HG02885 (cell line): ENCODE data around the gene BNC2.
"Not testable (repeated sequence)": the region's sequence is repeated elsewhere in the genome, so short reads cannot be mapped to it uniquely, and the experiment has no call there.

Source experiments
- ATAC-seq: cut with Tn5 transposase; IDR thresholded peaks from one replicate; pipeline ENCODE4 v1.9.1; 2021; ENCODE audit warnings: mild to moderate bottlenecking; ENCODE audit not compliant: unreplicated experiment, poor library complexity

Gene BNC2

GRCh38 chr9:16485575-16486321 is 384.7 kb downstream of the BNC2 start:
- ATAC-seq: no peak

GRCh38 chr9:16485160-16485559 is 385.3 kb downstream of the BNC2 start:
- ATAC-seq: no peak

GRCh38 chr9:16484744-16485143 is 385.7 kb downstream of the BNC2 start:
- no peak for ATAC-seq

- ATAC-seq: no peak
These were observed 386.3 kb downstream of the BNC2 start for GRCh38 chr9:16484180-16484579.

GRCh38 chr9:16482764-16483163 is 387.7 kb downstream of the BNC2 start:
- no peak for ATAC-seq

GRCh38 chr9:16480584-16480983 is 389.9 kb downstream of the BNC2 start:
- not testable (repeated sequence) for ATAC-seq

- no peak for ATAC-seq
These were observed 394.5 kb downstream of the BNC2 start for GRCh38 chr9:16475996-16476395.

- ATAC-seq: no peak
These were observed 395.2 kb downstream of the BNC2 start for GRCh38 chr9:16475257-16475656.

GRCh38 chr9:16469184-16469583 is 401.3 kb downstream of the BNC2 start:
- no peak for ATAC-seq

GRCh38 chr9:16461851-16462250 is 408.6 kb downstream of the BNC2 start:
- no peak for ATAC-seq

- no peak for ATAC-seq
These were observed 409.2 kb downstream of the BNC2 start for GRCh38 chr9:16461137-16461840.

GRCh38 chr9:16460696-16461095 is 409.8 kb downstream of the BNC2 start:
- no peak for ATAC-seq

GRCh38 chr9:16459421-16460148 is 410.9 kb downstream of the BNC2 start:
- ATAC-seq: peak; percentile 34

GRCh38 chr9:16458696-16459420 is 411.6 kb downstream of the BNC2 start:
- ATAC-seq: peak; percentile 79

- ATAC-seq: no peak
These were observed 414.6 kb downstream of the BNC2 start for GRCh38 chr9:16455842-16456241.

GRCh38 chr9:16453390-16453789 is 417.1 kb downstream of the BNC2 start:
- ATAC-seq: no peak

- peak; percentile 39 for ATAC-seq
These were observed 419.9 kb downstream of the BNC2 start for GRCh38 chr9:16450578-16450977.

GRCh38 chr9:16450043-16450442 is 420.4 kb downstream of the BNC2 start:
- no peak for ATAC-seq

- ATAC-seq: no peak
These were observed 421.3 kb downstream of the BNC2 start for GRCh38 chr9:16449076-16449730.

GRCh38 chr9:16447946-16448345 is 422.5 kb downstream of the BNC2 start:
- no peak for ATAC-seq
